ENCODE data around the gene ASTN2. TPM values are rescaled to one million over a fixed set of nuclear protein-coding genes. Genes with fewer than 3 reads are reported as not detected.
A peak's percentile ranks its signal among the peaks of the same experiment; 100 is the strongest.

Gene ASTN2
- total and polyA plus RNA-seq, 4 donors = 0.57 to 2.9 (median 1.4) TPM

DNA sequence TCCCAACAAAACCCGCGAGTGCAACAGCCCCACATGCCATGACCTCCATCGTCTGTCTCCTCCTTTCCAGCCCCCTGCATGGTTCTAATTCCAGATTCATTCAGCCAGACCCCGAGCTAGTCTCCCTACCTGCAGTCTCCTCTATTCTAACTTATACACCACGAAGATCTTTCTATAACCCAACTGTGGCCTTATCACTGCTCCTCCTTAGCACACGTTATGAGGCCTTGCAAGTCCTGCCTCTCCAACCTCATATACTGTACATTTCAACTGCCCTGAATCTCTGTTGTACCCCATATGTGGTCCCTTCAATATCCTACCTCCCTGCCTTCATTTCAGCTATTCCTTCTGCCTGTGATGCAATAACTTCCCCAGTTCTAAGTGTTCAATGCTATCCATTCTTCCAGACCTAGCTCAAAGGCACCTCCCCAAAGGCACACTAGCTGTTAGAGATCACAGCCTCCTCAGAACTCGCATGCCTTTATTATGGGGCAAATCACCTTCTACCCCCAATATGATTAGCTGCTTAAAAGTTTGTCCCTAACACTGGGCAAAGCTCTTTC is 942.8 kb downstream of the ASTN2 start:
- TF ChIP-seq HNF4A (conservative IDR thresholded peaks at IDR 0.05) (no peak), EGR1 (IDR thresholded peaks at IDR 0.05; ENCODE audit: low read depth in 2 of 2) (no peak)
- TF ChIP-seq, protein P1, sequence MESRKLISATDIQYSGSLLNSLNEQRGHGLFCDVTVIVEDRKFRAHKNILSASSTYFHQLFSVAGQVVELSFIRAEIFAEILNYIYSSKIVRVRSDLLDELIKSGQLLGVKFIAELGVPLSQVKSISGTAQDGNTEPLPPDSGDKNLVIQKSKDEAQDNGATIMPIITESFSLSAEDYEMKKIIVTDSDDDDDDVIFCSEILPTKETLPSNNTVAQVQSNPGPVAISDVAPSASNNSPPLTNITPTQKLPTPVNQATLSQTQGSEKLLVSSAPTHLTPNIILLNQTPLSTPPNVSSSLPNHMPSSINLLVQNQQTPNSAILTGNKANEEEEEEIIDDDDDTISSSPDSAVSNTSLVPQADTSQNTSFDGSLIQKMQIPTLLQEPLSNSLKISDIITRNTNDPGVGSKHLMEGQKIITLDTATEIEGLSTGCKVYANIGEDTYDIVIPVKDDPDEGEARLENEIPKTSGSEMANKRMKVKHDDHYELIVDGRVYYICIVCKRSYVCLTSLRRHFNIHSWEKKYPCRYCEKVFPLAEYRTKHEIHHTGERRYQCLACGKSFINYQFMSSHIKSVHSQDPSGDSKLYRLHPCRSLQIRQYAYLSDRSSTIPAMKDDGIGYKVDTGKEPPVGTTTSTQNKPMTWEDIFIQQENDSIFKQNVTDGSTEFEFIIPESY (IDR thresholded peaks at IDR 0.05) = no peak
- peaks cover 0 to 6% (median 0%) of the 10 kb centered on the region in 4 donors for H3K4me1 ChIP-seq (ENCODE audit: control insufficient read depth in 4 of 4, insufficient read depth in 4 of 4, low read length in 3 of 4)
- H3K27ac ChIP-seq (ENCODE audit: low read depth in 1 of 2, low read length in 2 of 2) = no peak overlapping the region
- H3K9ac ChIP-seq (ENCODE audit: low read depth in 1 of 2, low read length in 2 of 2) = no peak overlapping the region
- DNase-seq (ENCODE audit: low spot score) = no peak
- 87% methylated on average over 7 of the region's 7 CpGs for WGBS
- no peaks in the 10 kb centered on the region for H3K9me3 ChIP-seq (ENCODE audit: control insufficient read depth in 4 of 4, low read length in 3 of 4)
- no peaks in the 10 kb centered on the region for H3K27me3 ChIP-seq (ENCODE audit: control insufficient read depth in 4 of 4, insufficient read depth in 4 of 4, low read length in 3 of 4)
- no peak overlapping the region for H3K4me3 ChIP-seq (ENCODE audit: low read depth in 1 of 3, low read length in 3 of 3)
- no peaks in the 10 kb centered on the region for H3K36me3 ChIP-seq (ENCODE audit: control insufficient read depth in 4 of 4, insufficient read depth in 3 of 4, low read depth in 1 of 4, low read length in 3 of 4)

DNA sequence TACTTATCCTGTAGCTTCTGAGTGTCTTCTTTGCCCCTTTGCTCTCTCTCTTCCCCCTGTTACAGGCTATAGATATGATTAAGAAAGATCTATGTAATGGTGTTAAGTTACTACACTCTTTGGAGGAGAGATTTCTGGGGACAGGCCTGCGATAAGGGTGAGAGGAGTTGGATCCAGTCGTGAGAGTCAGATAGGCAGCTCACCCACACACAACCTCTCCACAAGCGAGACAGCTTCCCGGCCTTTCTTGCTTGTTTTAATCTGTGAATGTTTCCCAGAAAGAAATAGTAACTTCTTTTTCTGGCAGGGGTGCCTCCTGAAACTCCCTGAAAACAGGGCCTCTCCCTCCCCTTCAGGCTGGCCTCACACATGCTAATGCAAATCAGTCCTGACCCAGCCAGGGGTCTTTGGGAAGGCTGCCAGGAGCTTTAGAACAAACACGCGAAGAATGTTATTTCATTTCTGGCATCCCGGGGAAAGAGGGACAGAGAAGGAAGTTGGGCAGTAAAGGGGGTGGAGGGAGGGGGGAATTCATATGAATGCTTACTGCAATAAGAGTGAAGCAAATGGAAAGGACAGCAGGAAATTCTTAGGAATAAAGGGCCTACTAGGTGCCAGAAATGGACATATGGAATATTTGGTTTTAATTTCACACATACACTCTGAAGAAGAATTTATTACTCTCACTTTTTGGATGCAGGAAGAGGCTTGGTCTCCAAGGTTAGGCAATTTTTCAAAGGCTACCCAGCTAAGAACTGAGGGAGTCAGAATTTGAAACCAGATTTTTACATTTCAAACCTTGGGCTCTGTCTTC is 943.6 kb downstream of the ASTN2 start:
- TF ChIP-seq RXRA (IDR thresholded peaks at IDR 0.05) (peak in 1 of 2 donors; percentile 20), SP1 (IDR thresholded peaks at IDR 0.05) (peak; percentile 22), NR2F2 (IDR thresholded peaks at IDR 0.05) (peak; percentile 81), RAD21 (IDR thresholded peaks at IDR 0.05) (no peak)
- Histone ChIP-seq H3K27me3 (ENCODE audit: control insufficient read depth in 4 of 4, insufficient read depth in 4 of 4, low read length in 3 of 4) (no peaks in the 10 kb centered on the region), H3K9me3 (ENCODE audit: control insufficient read depth in 4 of 4, low read length in 3 of 4) (no peaks in the 10 kb centered on the region), H3K9ac (ENCODE audit: low read depth in 1 of 2, low read length in 2 of 2) (no peak overlapping the region), H3K36me3 (ENCODE audit: control insufficient read depth in 4 of 4, insufficient read depth in 3 of 4, low read depth in 1 of 4, low read length in 3 of 4) (no peaks in the 10 kb centered on the region), H3K4me3 (ENCODE audit: low read depth in 1 of 3, low read length in 3 of 3) (no peak overlapping the region), H3K4me1 (ENCODE audit: control insufficient read depth in 4 of 4, insufficient read depth in 4 of 4, low read length in 3 of 4) (peaks cover 0 to 11% (median 0%) of the 10 kb centered on the region in 4 donors), H3K27ac (ENCODE audit: low read depth in 1 of 2, low read length in 2 of 2) (no peak overlapping the region)
- 66% methylated on average over 7 of the region's 7 CpGs for WGBS
- no peak for DNase-seq (ENCODE audit: low spot score)

DNA sequence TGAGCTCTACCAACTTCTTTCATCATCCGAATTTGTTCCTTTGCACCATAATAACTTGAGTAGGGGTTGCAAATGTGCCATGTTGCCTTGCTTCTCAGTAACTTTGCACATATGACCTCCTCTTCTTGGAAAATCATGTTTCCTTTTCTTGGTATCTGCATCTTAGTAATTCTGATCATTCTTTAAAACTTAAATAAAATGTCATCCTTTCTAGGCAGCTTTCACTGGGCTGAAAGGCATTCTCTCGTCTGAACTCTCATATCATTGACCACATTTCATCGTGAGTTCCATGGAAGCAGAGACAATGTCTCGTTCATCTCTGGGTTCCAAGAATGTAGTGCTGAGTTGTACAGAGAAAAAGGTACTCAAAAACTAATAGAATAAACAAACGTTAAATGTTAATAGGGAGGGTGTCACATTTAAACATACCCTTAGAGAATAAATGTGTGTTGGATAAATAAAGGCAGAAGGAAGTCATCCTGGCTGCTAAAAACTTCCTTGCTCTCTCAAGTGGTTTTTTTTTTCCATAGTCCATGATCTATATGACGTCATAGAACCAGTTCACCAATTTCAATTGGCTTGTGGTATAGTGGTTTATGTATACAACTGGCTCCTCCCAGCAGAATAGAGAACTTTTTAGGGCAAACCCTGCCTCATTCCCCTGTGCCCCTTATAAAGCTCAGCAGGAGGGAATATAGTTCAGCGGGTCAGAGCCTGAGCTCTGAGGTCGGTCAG is 945.9 kb downstream of the ASTN2 start:
- Histone ChIP-seq H3K4me3 (ENCODE audit: low read depth in 1 of 3, low read length in 3 of 3) (no peak overlapping the region), H3K36me3 (ENCODE audit: control insufficient read depth in 4 of 4, insufficient read depth in 3 of 4, low read depth in 1 of 4, low read length in 3 of 4) (no peaks in the 10 kb centered on the region), H3K9me3 (ENCODE audit: control insufficient read depth in 4 of 4, low read length in 3 of 4) (no peaks in the 10 kb centered on the region), H3K27ac (ENCODE audit: low read depth in 1 of 2, low read length in 2 of 2) (no peak overlapping the region), H3K9ac (ENCODE audit: low read depth in 1 of 2, low read length in 2 of 2) (no peak overlapping the region), H3K4me1 (ENCODE audit: control insufficient read depth in 4 of 4, insufficient read depth in 4 of 4, low read length in 3 of 4) (peaks cover 0 to 11% (median 0%) of the 10 kb centered on the region in 4 donors), H3K27me3 (ENCODE audit: control insufficient read depth in 4 of 4, insufficient read depth in 4 of 4, low read length in 3 of 4) (no peaks in the 10 kb centered on the region)
- no peak for DNase-seq (ENCODE audit: low spot score)
- 89% methylated on average over 8 of the region's 8 CpGs for WGBS
- TF ChIP-seq RAD21 (IDR thresholded peaks at IDR 0.05) (no peak), JUND (IDR thresholded peaks at IDR 0.05) (no peak), SP1 (IDR thresholded peaks at IDR 0.05) (no peak), NR2F2 (IDR thresholded peaks at IDR 0.05) (no peak), FOXA2 (IDR thresholded peaks at IDR 0.05) (no peak), YY1 (IDR thresholded peaks at IDR 0.05) (no peak), HNF4G (IDR thresholded peaks at IDR 0.05) (no peak), TAF1 (conservative IDR thresholded peaks at IDR 0.05) (no peak), RXRA (IDR thresholded peaks at IDR 0.05) (no peak)
- TF ChIP-seq, protein P2, sequence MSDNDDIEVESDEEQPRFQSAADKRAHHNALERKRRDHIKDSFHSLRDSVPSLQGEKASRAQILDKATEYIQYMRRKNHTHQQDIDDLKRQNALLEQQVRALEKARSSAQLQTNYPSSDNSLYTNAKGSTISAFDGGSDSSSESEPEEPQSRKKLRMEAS (IDR thresholded peaks at IDR 0.05) = no peak
- TF ChIP-seq, protein P3, sequence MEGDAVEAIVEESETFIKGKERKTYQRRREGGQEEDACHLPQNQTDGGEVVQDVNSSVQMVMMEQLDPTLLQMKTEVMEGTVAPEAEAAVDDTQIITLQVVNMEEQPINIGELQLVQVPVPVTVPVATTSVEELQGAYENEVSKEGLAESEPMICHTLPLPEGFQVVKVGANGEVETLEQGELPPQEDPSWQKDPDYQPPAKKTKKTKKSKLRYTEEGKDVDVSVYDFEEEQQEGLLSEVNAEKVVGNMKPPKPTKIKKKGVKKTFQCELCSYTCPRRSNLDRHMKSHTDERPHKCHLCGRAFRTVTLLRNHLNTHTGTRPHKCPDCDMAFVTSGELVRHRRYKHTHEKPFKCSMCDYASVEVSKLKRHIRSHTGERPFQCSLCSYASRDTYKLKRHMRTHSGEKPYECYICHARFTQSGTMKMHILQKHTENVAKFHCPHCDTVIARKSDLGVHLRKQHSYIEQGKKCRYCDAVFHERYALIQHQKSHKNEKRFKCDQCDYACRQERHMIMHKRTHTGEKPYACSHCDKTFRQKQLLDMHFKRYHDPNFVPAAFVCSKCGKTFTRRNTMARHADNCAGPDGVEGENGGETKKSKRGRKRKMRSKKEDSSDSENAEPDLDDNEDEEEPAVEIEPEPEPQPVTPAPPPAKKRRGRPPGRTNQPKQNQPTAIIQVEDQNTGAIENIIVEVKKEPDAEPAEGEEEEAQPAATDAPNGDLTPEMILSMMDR (IDR thresholded peaks at IDR 0.05; ENCODE audit: low read depth, low read length, missing input control) = no peak
- TF ChIP-seq, protein P1 (IDR thresholded peaks at IDR 0.05) = no peak
- TF ChIP-seq, protein P4, sequence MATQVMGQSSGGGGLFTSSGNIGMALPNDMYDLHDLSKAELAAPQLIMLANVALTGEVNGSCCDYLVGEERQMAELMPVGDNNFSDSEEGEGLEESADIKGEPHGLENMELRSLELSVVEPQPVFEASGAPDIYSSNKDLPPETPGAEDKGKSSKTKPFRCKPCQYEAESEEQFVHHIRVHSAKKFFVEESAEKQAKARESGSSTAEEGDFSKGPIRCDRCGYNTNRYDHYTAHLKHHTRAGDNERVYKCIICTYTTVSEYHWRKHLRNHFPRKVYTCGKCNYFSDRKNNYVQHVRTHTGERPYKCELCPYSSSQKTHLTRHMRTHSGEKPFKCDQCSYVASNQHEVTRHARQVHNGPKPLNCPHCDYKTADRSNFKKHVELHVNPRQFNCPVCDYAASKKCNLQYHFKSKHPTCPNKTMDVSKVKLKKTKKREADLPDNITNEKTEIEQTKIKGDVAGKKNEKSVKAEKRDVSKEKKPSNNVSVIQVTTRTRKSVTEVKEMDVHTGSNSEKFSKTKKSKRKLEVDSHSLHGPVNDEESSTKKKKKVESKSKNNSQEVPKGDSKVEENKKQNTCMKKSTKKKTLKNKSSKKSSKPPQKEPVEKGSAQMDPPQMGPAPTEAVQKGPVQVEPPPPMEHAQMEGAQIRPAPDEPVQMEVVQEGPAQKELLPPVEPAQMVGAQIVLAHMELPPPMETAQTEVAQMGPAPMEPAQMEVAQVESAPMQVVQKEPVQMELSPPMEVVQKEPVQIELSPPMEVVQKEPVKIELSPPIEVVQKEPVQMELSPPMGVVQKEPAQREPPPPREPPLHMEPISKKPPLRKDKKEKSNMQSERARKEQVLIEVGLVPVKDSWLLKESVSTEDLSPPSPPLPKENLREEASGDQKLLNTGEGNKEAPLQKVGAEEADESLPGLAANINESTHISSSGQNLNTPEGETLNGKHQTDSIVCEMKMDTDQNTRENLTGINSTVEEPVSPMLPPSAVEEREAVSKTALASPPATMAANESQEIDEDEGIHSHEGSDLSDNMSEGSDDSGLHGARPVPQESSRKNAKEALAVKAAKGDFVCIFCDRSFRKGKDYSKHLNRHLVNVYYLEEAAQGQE (IDR thresholded peaks at IDR 0.05) = no peak

Data from liver (tissue), 9 donors.